K562 (cell line): Measurements from ENCODE around the gene CISD3. TPM values are rescaled to one million over a fixed set of nuclear protein-coding genes. Genes with fewer than 3 reads are reported as not detected.

Experiments
- BMI1 ChIP-seq: fragments of 150-350 bp; IDR thresholded peaks from 2 replicates; pipeline ENCODE4 v1.6.1; 2014; ENCODE audit warnings: low read length
- BRD9 ChIP-seq: fragments of 450-650 bp; IDR thresholded peaks from 2 replicates; pipeline ENCODE4 v1.6.1; 2018; ENCODE audit warnings: low read depth; ENCODE audit not compliant: partially characterized antibody
- FIP1L1 ChIP-seq: fragments of 200-400 bp; formaldehyde crosslinking; IDR thresholded peaks from 2 replicates; pipeline ENCODE4 v1.6.1; 2018; ENCODE audit warnings: mild to moderate bottlenecking, low read depth, low read length; ENCODE audit not compliant: poor library complexity, severe bottlenecking
- GABPA ChIP-seq: fragments of 200-800 bp; sonication (Bioruptor generic); conservative IDR thresholded peaks from 2 replicates; pipeline ENCODE4 v1.6.1; 2016; ENCODE audit warnings: low read depth, missing genetic modification characterization, missing compliant biosample characterization
- GABPB1 ChIP-seq: sonication (generic); formaldehyde crosslinking; IDR thresholded peaks from 2 replicates; pipeline ENCODE4 v1.8.0; 2022; ENCODE audit warnings: mild to moderate bottlenecking, missing genetic modification reagents
- LCOR ChIP-seq: sonication (generic); formaldehyde crosslinking; IDR thresholded peaks from 2 replicates; pipeline ENCODE4 v1.8.0; 2022; ENCODE audit warnings: mild to moderate bottlenecking, missing genetic modification reagents
- POLR2B ChIP-seq: fragments of 450-650 bp; IDR thresholded peaks from 2 replicates; pipeline ENCODE4 v1.6.1; 2018; ENCODE audit warnings: low read depth; ENCODE audit not compliant: partially characterized antibody
- PTRF ChIP-seq: fragments of 450-650 bp; IDR thresholded peaks from 2 replicates; pipeline ENCODE4 v1.6.1; 2016; ENCODE audit warnings: mild to moderate bottlenecking, missing genetic modification characterization, missing compliant biosample characterization
- TAF1 ChIP-seq: IDR thresholded peaks from 2 replicates; pipeline ENCODE4 v1.6.1; 2011; ENCODE audit warnings: mild to moderate bottlenecking, low read length, moderate library complexity; ENCODE audit not compliant: insufficient read depth, control insufficient read depth, severe bottlenecking; ENCODE audit errors: extremely low read depth
- TBL1XR1 ChIP-seq, 2 experiments: IDR thresholded peaks; 2 replicates each; pipeline ENCODE4 v1.6.1; 2012; ENCODE audit warnings: improper control_type of control experiment in 2 of 2, low read length in 2 of 2, mild to moderate bottlenecking in 1 of 2
- TBP ChIP-seq: optimal IDR thresholded peaks from 2 replicates; pipeline ENCODE3; 2011; ENCODE audit warnings: low read depth, low read length, improper control_type of control experiment
- ZKSCAN1 ChIP-seq: fragments of 150-350 bp; IDR thresholded peaks from 2 replicates; pipeline ENCODE4 v1.6.1; 2016; ENCODE audit warnings: low read depth, low read length
- ZNF121 ChIP-seq: sonication (generic); formaldehyde crosslinking; conservative IDR thresholded peaks from 2 replicates; pipeline ENCODE4 v1.8.0; 2022; ENCODE audit warnings: missing genetic modification reagents
- ZNF274 ChIP-seq: IDR thresholded peaks from 2 replicates; pipeline ENCODE4 v1.6.1; 2011; ENCODE audit warnings: low read depth, mild to moderate bottlenecking, low read length, moderate library complexity, borderline replicate concordance
- polyA plus RNA-seq, 8 experiments: library from polyadenylated mRNA; depleted of rRNA in 4 of 8; stranded (reverse) in 5 of 8; unstranded in 3 of 8; fragments of >200 nt; fragmentation: Nextera tagmentation in 2 of 8; fragmentation: Illumina TruSeq in 1 of 8; extraction: Ambion mirVana in 2 of 8; extraction: Trizol in 1 of 8; gene quantifications; 2 replicates each; pipeline versions ENCODE4 v1.2.1 to v1.2.3, GENCODE V29; 2011 to 2014; ENCODE audit warnings: inconsistent platforms in 1 of 8, missing spikeins in 1 of 8
- total RNA-seq, 7 experiments: library from RNA; depleted of rRNA in 6 of 7; stranded (reverse); fragments of >200 nt in 6 of 7; fragmentation: Illumina TruSeq in 2 of 7; extraction: Trizol in 2 of 7; gene quantifications; 2 replicates each; pipeline versions ENCODE4 v1.2.1 to v1.2.3, GENCODE V29; 2011 to 2021; ENCODE audit warnings: low replicate concordance in 1 of 7
- TF ChIP-seq, protein P1 (sequence below): sonication (generic); formaldehyde crosslinking; IDR thresholded peaks from 2 replicates; pipeline ENCODE4 v1.8.1; 2023; ENCODE audit warnings: missing genetic modification reagents, mild to moderate bottlenecking, borderline replicate concordance
- TF ChIP-seq, protein P2 (sequence below): fragments of 200-800 bp; sonication (Bioruptor generic); IDR thresholded peaks from 2 replicates; pipeline ENCODE4 v1.6.1; 2017; ENCODE audit warnings: missing genetic modification characterization, missing compliant biosample characterization
- TF ChIP-seq, protein P3 (sequence below): fragments of 200-800 bp; sonication (Bioruptor generic); IDR thresholded peaks from 2 replicates; pipeline ENCODE4 v1.6.1; 2017; ENCODE audit warnings: missing genetic modification characterization, missing compliant biosample characterization
- TF ChIP-seq, protein P4 (sequence below): fragments of 450-650 bp; IDR thresholded peaks from 2 replicates; pipeline ENCODE4 v1.6.1; 2017; ENCODE audit warnings: mild to moderate bottlenecking, moderate library complexity

The CISD3 gene
- total and polyA plus RNA-seq, 9 of the 15 experiments (the other 6 are each of a cell fraction or from before 2014, with no cell fraction given): 5.0 to 60.7 (median 15.7) TPM

DNA sequence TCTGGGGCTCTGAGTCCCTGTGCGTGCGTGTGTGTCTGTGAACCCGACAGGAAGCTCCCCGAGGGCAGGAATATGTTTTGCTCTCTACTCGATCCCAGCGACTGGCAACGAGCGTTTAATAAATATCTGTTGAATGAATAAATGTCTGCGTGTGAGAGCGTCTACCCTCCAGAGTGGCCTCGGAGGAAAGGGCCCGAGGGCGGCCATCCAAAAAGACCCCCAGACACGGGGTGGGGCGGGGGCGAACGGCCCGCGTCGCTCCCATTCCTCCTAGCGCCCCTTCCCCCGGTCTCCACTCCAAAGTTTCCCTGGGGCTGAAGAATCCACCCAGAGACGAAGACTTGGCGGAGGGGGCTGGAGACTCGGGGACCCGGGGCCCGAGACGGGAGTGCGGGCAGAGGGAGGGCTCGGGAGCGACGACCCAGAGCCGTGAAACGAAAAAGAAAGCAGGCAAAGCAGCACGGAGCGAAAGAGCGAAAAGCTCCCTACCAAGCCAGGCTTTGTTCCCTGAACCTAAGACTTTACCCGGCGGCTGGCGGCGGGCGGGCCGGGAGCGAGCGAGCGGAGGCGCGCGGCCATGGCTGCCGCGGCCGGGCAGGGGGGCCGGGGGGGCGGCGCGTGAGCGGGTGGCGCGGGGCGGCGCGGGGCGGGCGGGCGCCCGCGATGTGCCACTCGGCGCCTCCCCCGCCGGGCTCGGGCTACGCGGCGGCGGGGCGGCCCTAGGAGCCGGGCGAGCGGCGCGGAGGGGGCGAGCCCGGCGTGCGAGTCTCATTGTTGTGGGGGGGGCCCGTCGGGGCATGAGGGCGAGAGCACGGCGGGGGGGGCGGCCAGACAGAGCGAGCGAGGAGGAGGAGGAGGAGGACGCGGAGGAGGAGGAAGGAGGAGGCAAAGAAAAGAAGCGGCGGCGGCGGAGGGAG, 25.3 kb upstream of the CISD3 start, which contains the start of gene MLLT6 (continued):
- TF ChIP-seq, protein P1, sequence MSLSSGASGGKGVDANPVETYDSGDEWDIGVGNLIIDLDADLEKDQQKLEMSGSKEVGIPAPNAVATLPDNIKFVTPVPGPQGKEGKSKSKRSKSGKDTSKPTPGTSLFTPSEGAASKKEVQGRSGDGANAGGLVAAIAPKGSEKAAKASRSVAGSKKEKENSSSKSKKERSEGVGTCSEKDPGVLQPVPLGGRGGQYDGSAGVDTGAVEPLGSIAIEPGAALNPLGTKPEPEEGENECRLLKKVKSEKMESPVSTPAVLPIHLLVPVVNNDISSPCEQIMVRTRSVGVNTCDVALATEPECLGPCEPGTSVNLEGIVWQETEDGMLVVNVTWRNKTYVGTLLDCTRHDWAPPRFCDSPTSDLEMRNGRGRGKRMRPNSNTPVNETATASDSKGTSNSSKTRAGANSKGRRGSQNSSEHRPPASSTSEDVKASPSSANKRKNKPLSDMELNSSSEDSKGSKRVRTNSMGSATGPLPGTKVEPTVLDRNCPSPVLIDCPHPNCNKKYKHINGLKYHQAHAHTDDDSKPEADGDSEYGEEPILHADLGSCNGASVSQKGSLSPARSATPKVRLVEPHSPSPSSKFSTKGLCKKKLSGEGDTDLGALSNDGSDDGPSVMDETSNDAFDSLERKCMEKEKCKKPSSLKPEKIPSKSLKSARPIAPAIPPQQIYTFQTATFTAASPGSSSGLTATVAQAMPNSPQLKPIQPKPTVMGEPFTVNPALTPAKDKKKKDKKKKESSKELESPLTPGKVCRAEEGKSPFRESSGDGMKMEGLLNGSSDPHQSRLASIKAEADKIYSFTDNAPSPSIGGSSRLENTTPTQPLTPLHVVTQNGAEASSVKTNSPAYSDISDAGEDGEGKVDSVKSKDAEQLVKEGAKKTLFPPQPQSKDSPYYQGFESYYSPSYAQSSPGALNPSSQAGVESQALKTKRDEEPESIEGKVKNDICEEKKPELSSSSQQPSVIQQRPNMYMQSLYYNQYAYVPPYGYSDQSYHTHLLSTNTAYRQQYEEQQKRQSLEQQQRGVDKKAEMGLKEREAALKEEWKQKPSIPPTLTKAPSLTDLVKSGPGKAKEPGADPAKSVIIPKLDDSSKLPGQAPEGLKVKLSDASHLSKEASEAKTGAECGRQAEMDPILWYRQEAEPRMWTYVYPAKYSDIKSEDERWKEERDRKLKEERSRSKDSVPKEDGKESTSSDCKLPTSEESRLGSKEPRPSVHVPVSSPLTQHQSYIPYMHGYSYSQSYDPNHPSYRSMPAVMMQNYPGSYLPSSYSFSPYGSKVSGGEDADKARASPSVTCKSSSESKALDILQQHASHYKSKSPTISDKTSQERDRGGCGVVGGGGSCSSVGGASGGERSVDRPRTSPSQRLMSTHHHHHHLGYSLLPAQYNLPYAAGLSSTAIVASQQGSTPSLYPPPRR (CRISPR knock-in tag): no peak
- no peak for TF ChIP-seq TBL1XR1 (IDR thresholded peaks at IDR 0.05; ENCODE audit: low read length in 2 of 2)
- TF ChIP-seq, protein P2, sequence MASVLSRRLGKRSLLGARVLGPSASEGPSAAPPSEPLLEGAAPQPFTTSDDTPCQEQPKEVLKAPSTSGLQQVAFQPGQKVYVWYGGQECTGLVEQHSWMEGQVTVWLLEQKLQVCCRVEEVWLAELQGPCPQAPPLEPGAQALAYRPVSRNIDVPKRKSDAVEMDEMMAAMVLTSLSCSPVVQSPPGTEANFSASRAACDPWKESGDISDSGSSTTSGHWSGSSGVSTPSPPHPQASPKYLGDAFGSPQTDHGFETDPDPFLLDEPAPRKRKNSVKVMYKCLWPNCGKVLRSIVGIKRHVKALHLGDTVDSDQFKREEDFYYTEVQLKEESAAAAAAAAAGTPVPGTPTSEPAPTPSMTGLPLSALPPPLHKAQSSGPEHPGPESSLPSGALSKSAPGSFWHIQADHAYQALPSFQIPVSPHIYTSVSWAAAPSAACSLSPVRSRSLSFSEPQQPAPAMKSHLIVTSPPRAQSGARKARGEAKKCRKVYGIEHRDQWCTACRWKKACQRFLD (CRISPR knock-in tag): peak; percentile 8; the same call in 1 of the 2 replicates
- no peak for TF ChIP-seq ZKSCAN1
- TF ChIP-seq FIP1L1: peak; percentile 48
- no peak for TF ChIP-seq BMI1
- TF ChIP-seq, protein P3, sequence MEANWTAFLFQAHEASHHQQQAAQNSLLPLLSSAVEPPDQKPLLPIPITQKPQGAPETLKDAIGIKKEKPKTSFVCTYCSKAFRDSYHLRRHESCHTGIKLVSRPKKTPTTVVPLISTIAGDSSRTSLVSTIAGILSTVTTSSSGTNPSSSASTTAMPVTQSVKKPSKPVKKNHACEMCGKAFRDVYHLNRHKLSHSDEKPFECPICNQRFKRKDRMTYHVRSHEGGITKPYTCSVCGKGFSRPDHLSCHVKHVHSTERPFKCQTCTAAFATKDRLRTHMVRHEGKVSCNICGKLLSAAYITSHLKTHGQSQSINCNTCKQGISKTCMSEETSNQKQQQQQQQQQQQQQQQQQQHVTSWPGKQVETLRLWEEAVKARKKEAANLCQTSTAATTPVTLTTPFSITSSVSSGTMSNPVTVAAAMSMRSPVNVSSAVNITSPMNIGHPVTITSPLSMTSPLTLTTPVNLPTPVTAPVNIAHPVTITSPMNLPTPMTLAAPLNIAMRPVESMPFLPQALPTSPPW (CRISPR knock-in tag): peak; percentile 98
- 0 out of 2 replicates have a peak, but pooled peaks have one; percentile 17 for TF ChIP-seq GABPA (tag)
- TF ChIP-seq PTRF (tag): no peak
- no peak for TF ChIP-seq ZNF121
- peak; percentile 55 for TF ChIP-seq TBP
- TF ChIP-seq, protein P4, sequence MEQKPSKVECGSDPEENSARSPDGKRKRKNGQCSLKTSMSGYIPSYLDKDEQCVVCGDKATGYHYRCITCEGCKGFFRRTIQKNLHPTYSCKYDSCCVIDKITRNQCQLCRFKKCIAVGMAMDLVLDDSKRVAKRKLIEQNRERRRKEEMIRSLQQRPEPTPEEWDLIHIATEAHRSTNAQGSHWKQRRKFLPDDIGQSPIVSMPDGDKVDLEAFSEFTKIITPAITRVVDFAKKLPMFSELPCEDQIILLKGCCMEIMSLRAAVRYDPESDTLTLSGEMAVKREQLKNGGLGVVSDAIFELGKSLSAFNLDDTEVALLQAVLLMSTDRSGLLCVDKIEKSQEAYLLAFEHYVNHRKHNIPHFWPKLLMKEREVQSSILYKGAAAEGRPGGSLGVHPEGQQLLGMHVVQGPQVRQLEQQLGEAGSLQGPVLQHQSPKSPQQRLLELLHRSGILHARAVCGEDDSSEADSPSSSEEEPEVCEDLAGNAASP: no peak
- peak; percentile 71 for TF ChIP-seq TAF1
- TF ChIP-seq BRD9: peak; percentile 35
- no peak for TF ChIP-seq LCOR (CRISPR knock-in tag)
- no peak for TF ChIP-seq POLR2B
- no peak for TF ChIP-seq ZNF274
- no peak for TF ChIP-seq GABPB1 (CRISPR knock-in tag)
